Measurements from ENCODE around the gene BNIP2.
"Not testable (repeated sequence)": the region's sequence is repeated elsewhere in the genome, so short reads cannot be mapped to it uniquely, and the experiment has no call there.

Gene BNIP2

GRCh38 chr15:59688782-59689625 is at the start of gene BNIP2:
BNIP2 (minus strand) TSS chr15:59689320; CDS start chr15:59682457, 6,863 bp downstream.
- DNase-seq, result peak; percentile 100

GRCh38 chr15:59738676-59739075 is 49.6 kb upstream of the BNIP2 start:
- no peak for DNase-seq

- peak; percentile 5 for DNase-seq
These were observed 47.1 kb upstream of the BNIP2 start for GRCh38 chr15:59736181-59736580.

- DNase-seq, result no peak
These were observed 36.0 kb upstream of the BNIP2 start for GRCh38 chr15:59725151-59725486.

GRCh38 chr15:59723687-59724346 is 34.7 kb upstream of the BNIP2 start:
- no peak for DNase-seq

GRCh38 chr15:59722476-59722875 is 33.4 kb upstream of the BNIP2 start:
- DNase-seq, result no peak

- no peak for DNase-seq
These were observed 32.9 kb upstream of the BNIP2 start for GRCh38 chr15:59722037-59722436.

GRCh38 chr15:59721411-59721810 is 32.3 kb upstream of the BNIP2 start:
- no peak for DNase-seq

- no peak for DNase-seq
These were observed 24.1 kb upstream of the BNIP2 start for GRCh38 chr15:59713177-59713576.

- DNase-seq, result no peak
These were observed 22.5 kb upstream of the BNIP2 start for GRCh38 chr15:59711451-59712243.

GRCh38 chr15:59707619-59708018 is 18.5 kb upstream of the BNIP2 start:
- no peak for DNase-seq

- DNase-seq, result no peak
These were observed 15.1 kb upstream of the BNIP2 start for GRCh38 chr15:59703979-59704796.

GRCh38 chr15:59702351-59702750 is 13.2 kb upstream of the BNIP2 start:
- DNase-seq, result no peak

GRCh38 chr15:59701880-59702279 is 12.8 kb upstream of the BNIP2 start:
- DNase-seq, result no peak

- DNase-seq, result no peak
These were observed 10.8 kb upstream of the BNIP2 start for GRCh38 chr15:59699810-59700431.

- DNase-seq, result not testable (repeated sequence)
These were observed 8.9 kb upstream of the BNIP2 start for GRCh38 chr15:59698065-59698464.

GRCh38 chr15:59696332-59696731 is 7.2 kb upstream of the BNIP2 start:
- peak; percentile 77 for DNase-seq

GRCh38 chr15:59694779-59695178 is 5.7 kb upstream of the BNIP2 start:
- DNase-seq, result no peak

GRCh38 chr15:59691194-59691805 is 2.2 kb upstream of the BNIP2 start:
- peak; percentile 85 for DNase-seq

GRCh38 chr15:59689626-59690236 is 611 bp upstream of the BNIP2 start:
- peak; percentile 95 for DNase-seq

GRCh38 chr15:59688423-59688781 is 718 bp downstream of the BNIP2 start:
- DNase-seq, result peak; percentile 79

All from hematopoietic multipotent progenitor cell treated with erythropoietin and hydrocortisone succinate and interleukin-3 and kit ligand, for 4 days (in vitro differentiated cells).